K562 (cell line): Measurements from ENCODE around the gene CLTB. TPM values are rescaled to one million over a fixed set of nuclear protein-coding genes. Genes with fewer than 3 reads are reported as not detected.

Experiments used
- ATAC-seq: fragments of 200-7000 bp; cut with Tn5 transposase; 3 replicates; pipeline ENCODE4 v1.9.1; 2020; ENCODE audit warnings: moderate library complexity
- BruUV-seq: library from RNA; stranded (reverse); fragments of 400-500 nt; replicated peaks from 2 replicates; lab custom pipeline; 2021; lab: Mats Ljungman, UMichigan
- CTCF ChIA-PET: fragments of 300-600 bp; formaldehyde crosslinking; extraction: SDS; loops from one replicate; lab custom pipeline; 2021; ENCODE audit warnings: low intra/inter-chr PET ratio; lab: Yijun Ruan, JAX
- POLR2A ChIA-PET: fragments of 300-600, 350-650 bp; sonication (Branson Sonifier 250); formaldehyde crosslinking; extraction: SDS; loops from one replicate; lab custom pipeline; 2021; ENCODE audit warnings: antibody characterized with exemption, inconsistent platforms; lab: Yijun Ruan, JAX
- DNase-seq, 4 experiments: peaks; one replicate each; pipeline versions ENCODE4 v3.0.0 to v3.0.0-alpha.2; 2011 to 2018; ENCODE audit warnings: low spot score in 3 of 4, mixed read lengths in 3 of 4; ENCODE audit errors: extremely low read depth in 1 of 4
- FAIRE-seq: peaks from 2 replicates; lab custom pipeline; 2011; peaks lifted over from hg19 to GRCh38; lab: Jason Lieb, UNC
- H2AFZ ChIP-seq: 2 replicates; pipeline ENCODE4 v1.6.0; 2011; ENCODE audit warnings: low read depth, low read length, control low read depth, inconsistent platforms
- H3K27ac ChIP-seq: fragments of 200-600 bp; 3 replicates; pipeline ENCODE4 v1.8.0; 2011; ENCODE audit warnings: low read depth, mild to moderate bottlenecking, control low read depth, inconsistent platforms, low read length, moderate library complexity, mixed read lengths; ENCODE audit errors: extremely low read depth
- H3K27me3 ChIP-seq, 2 experiments: fragments of 300-600 bp in 1 of 2; 2 replicates in 1 of 2; 3 replicates in 1 of 2; pipeline versions ENCODE4 v1.6.0 to v1.8.0; 2011; ENCODE audit warnings: inconsistent platforms in 2 of 2, low read length in 2 of 2, mild to moderate bottlenecking in 1 of 2, mixed read lengths in 1 of 2, moderate library complexity in 1 of 2; ENCODE audit not compliant: control insufficient read depth in 2 of 2, insufficient read depth in 2 of 2
- H3K36me3 ChIP-seq: fragments of 300-600 bp; 3 replicates; pipeline ENCODE4 v1.8.0; 2011; ENCODE audit warnings: mild to moderate bottlenecking, low read length, inconsistent platforms; ENCODE audit not compliant: control insufficient read depth, insufficient read depth
- H3K4me1 ChIP-seq, 2 experiments: fragments of 200-600 bp in 1 of 2; replicated peaks in 1 of 2; 2 replicates in 1 of 2; 3 replicates in 1 of 2; pipeline versions ENCODE4 v1.5.1 to v1.8.0; 2011; ENCODE audit warnings: inconsistent platforms in 2 of 2, low read length in 2 of 2, mild to moderate bottlenecking in 1 of 2, mixed read lengths in 1 of 2, moderate library complexity in 1 of 2; ENCODE audit not compliant: control insufficient read depth in 2 of 2, insufficient read depth in 2 of 2
- H3K4me2 ChIP-seq: 2 replicates; pipeline ENCODE4 v1.6.1; 2011; ENCODE audit warnings: low read length, control low read depth, inconsistent platforms, mixed read lengths; ENCODE audit not compliant: insufficient read depth
- H3K4me3 ChIP-seq: fragments of 200-600 bp; sonication (generic), shearing (Covaris generic); 2 replicates; pipeline ENCODE4 v1.5.1; 2016; ENCODE audit warnings: control low read depth, inconsistent platforms
- H3K79me2 ChIP-seq: fragments of 200-600 bp; 3 replicates; pipeline ENCODE4 v1.8.0; 2011; ENCODE audit warnings: low read length, inconsistent platforms; ENCODE audit not compliant: control insufficient read depth, insufficient read depth
- H3K9ac ChIP-seq, 2 experiments: 2 replicates each; pipeline versions ENCODE4 v1.6.0 to v1.6.1; 2011; ENCODE audit warnings: low read depth in 2 of 2, low read length in 2 of 2, control low read depth in 1 of 2, inconsistent platforms in 1 of 2, mild to moderate bottlenecking in 1 of 2, mixed read lengths in 1 of 2; ENCODE audit not compliant: insufficient read depth in 1 of 2
- H3K9me1 ChIP-seq: one replicate; pipeline ENCODE4 v1.6.0; 2011; ENCODE audit warnings: inconsistent platforms, mild to moderate bottlenecking, low read length, moderate library complexity; ENCODE audit not compliant: control insufficient read depth, insufficient read depth
- H3K9me3 ChIP-seq: replicated peaks from 2 replicates; pipeline ENCODE4 v1.5.1; 2011; ENCODE audit warnings: low read depth, low read length, inconsistent platforms; ENCODE audit not compliant: control insufficient read depth, insufficient read depth
- H4K20me1 ChIP-seq: replicated peaks from 2 replicates; pipeline ENCODE4 v1.6.1; 2011; ENCODE audit warnings: low read length, inconsistent platforms, mixed read lengths; ENCODE audit not compliant: control insufficient read depth, insufficient read depth
- BHLHE40 ChIP-seq: IDR thresholded peaks from 2 replicates; pipeline ENCODE4 v1.6.1; 2011; ENCODE audit warnings: low read length, improper control_type of control experiment
- BMI1 ChIP-seq: fragments of 150-350 bp; IDR thresholded peaks from 2 replicates; pipeline ENCODE4 v1.6.1; 2014; ENCODE audit warnings: low read length
- GTF2F1 ChIP-seq: IDR thresholded peaks from 2 replicates; pipeline ENCODE4 v1.6.1; 2011; ENCODE audit warnings: low read depth, low read length, improper control_type of control experiment
- SMAD2 ChIP-seq: fragments of 150-350 bp; IDR thresholded peaks from 2 replicates; pipeline ENCODE4 v1.6.1; 2014; ENCODE audit warnings: low read depth, mild to moderate bottlenecking, low read length
- STAG1 ChIP-seq: sonication (generic); formaldehyde crosslinking; IDR thresholded peaks from 2 replicates; pipeline ENCODE4 v1.5.0; 2020; ENCODE audit warnings: missing genetic modification reagents, borderline replicate concordance
- ZEB2 ChIP-seq: fragments of 450-650 bp; IDR thresholded peaks from 2 replicates; pipeline ENCODE4 v1.6.1; 2016
- ZFP36 ChIP-seq: fragments of 150-350 bp; IDR thresholded peaks from 2 replicates; pipeline ENCODE4 v1.6.1; 2018; ENCODE audit warnings: low read length, low read depth; ENCODE audit not compliant: partially characterized antibody
- ZNF586 ChIP-seq: fragments of 450-650 bp; formaldehyde crosslinking; conservative IDR thresholded peaks from 2 replicates; pipeline ENCODE4 v1.4.0; 2020; ENCODE audit warnings: mild to moderate bottlenecking, moderate library complexity
- ZNF75A ChIP-seq: fragments of 450-650 bp; formaldehyde crosslinking; IDR thresholded peaks from 2 replicates; pipeline ENCODE4 v1.4.0; 2020; ENCODE audit warnings: mild to moderate bottlenecking
- WGBS: fragments of 100-300 bp; shearing (Covaris generic); methylation state at CpG from one replicate; pipeline ENCODE4 v1.1.6; 2016; ENCODE audit warnings: low coverage, mixed read lengths; ENCODE audit not compliant: insufficient coverage; ENCODE audit errors: missing lambda C conversion rate; 5-methylcytosine and 5-hydroxymethylcytosine counted together
- in situ Hi-C: fragments of 300-500 bp; cut with MboI; formaldehyde crosslinking; loops from 4 replicates; pipeline ENCODE4 v1.15.0; 2018; ENCODE audit warnings: inconsistent platforms, mixed read lengths
- intact Hi-C: fragments of 100-400 bp; cut with micrococcal nuclease; formaldehyde crosslinking; loops from 2 replicates; pipeline ENCODE4 v1.14.2; 2022
- polyA plus RNA-seq, 8 experiments: library from polyadenylated mRNA; depleted of rRNA in 4 of 8; stranded (reverse) in 5 of 8; unstranded in 3 of 8; fragments of >200 nt; fragmentation: Nextera tagmentation in 2 of 8; fragmentation: Illumina TruSeq in 1 of 8; extraction: Ambion mirVana in 2 of 8; extraction: Trizol in 1 of 8; gene quantifications; 2 replicates each; pipeline versions ENCODE4 v1.2.1 to v1.2.3, GENCODE V29; 2011 to 2014; ENCODE audit warnings: inconsistent platforms in 1 of 8, missing spikeins in 1 of 8
- total RNA-seq, 7 experiments: library from RNA; depleted of rRNA in 6 of 7; stranded (reverse); fragments of >200 nt in 6 of 7; fragmentation: Illumina TruSeq in 2 of 7; extraction: Trizol in 2 of 7; gene quantifications; 2 replicates each; pipeline versions ENCODE4 v1.2.1 to v1.2.3, GENCODE V29; 2011 to 2021; ENCODE audit warnings: low replicate concordance in 1 of 7
- TF ChIP-seq, protein P1 (sequence below): sonication (generic); formaldehyde crosslinking; IDR thresholded peaks from 2 replicates; pipeline ENCODE4 v1.5.0; 2020; ENCODE audit warnings: missing genetic modification reagents
- TF ChIP-seq, protein P2 (sequence below): fragments of 450-650 bp; formaldehyde crosslinking; IDR thresholded peaks from 2 replicates; pipeline ENCODE4 v1.4.0; 2022; ENCODE audit warnings: mild to moderate bottlenecking, moderate library complexity

Gene CLTB
- total and polyA plus RNA-seq, 9 of the 15 experiments (the other 6 are each of a cell fraction or from before 2014, with no cell fraction given), result 1.8 to 117 (median 39.0) TPM

DNA sequence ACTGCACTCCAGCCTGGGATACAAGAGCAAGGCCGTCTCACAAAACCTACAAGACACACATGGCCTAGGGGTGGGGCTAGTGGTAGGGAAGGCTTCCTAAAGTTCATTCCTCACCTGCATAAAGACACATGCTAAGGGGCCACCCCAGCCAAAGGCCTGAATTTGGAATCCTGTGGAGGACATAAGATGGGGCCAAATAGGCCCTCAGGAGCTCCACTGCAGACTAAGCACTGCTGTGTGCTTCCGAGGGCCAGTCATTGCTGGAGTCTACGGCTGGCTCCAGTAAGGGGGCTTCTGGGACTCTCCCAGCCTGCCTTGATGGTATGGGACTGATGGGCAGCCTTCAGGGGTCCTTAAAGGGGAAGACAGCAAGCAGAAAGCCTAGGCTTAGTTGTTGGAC is 33.6 kb downstream of the CLTB start:
- Histone ChIP-seq H3K36me3 (peaks cover 78% of the 10 kb centered on the region), H3K4me2 (no peak overlapping the region), H3K9me1 (no peaks in the 10 kb centered on the region), H3K9ac (no peak overlapping the region), H3K9me3 (no peaks in the 10 kb centered on the region), H3K27ac (no peak overlapping the region), H3K4me3 (no peak overlapping the region), H2AFZ (no peak overlapping the region), H3K27me3 (no peaks in the 10 kb centered on the region), H4K20me1 (no peaks in the 10 kb centered on the region; the same call in 1 of the 2 replicates), H3K79me2 (peaks cover 30% of the 10 kb centered on the region), H3K4me1 (peaks cover 4 to 6% of the 10 kb centered on the region in 2 experiments; a peak in 3 of 5 replicates)
- in situ Hi-C loops, result no loop called here
- ATAC-seq (no peak; the same call in 2 of the 3 replicates), DNase-seq (no peak), FAIRE-seq (no peak)
- WGBS, result 77% methylated on average over 3 of the region's 3 CpGs
- BruUV-seq, result no TSS peak
- no peak for TF ChIP-seq ZNF586
- TF ChIP-seq STAG1, result no peak
- no peak for TF ChIP-seq BMI1
- intact Hi-C loops, result no loop called here
- ChIA-PET CTCF (no interaction called here), POLR2A (interaction anchor here (0.8 kb wide), 1 partner anchor 10 kb away, joined by 3 read pairs; no protein-coding TSS in a partner anchor)

DNA sequence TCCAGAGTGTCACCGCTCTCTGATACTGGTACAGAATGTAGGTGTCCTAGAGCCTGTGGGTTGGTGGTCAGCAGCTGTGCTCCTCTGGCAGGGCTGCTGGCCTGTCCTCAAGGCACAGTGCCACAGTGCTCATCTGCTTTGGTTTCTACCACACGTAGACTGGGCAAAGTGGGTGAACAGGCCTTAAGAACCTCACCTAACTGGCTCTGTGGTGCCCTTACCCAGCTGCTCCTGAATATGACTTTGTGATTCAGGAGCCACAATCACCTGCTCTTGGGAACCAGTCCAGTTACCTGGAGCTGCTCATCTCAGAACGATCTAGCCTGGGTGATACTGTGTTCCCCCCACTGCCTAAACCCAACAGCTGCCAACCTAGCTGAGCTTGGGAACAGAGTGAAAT is 34.4 kb downstream of the CLTB start:
- Histone ChIP-seq H3K36me3 (peaks cover 70% of the 10 kb centered on the region), H2AFZ (no peak overlapping the region), H3K27ac (no peak overlapping the region), H3K4me3 (no peak overlapping the region), H3K79me2 (peaks cover 23% of the 10 kb centered on the region), H3K9me1 (no peaks in the 10 kb centered on the region), H3K4me2 (no peak overlapping the region), H3K9me3 (no peaks in the 10 kb centered on the region), H3K27me3 (no peaks in the 10 kb centered on the region), H4K20me1 (no peaks in the 10 kb centered on the region; the same call in 1 of the 2 replicates), H3K9ac (no peak overlapping the region), H3K4me1 (peaks cover 4 to 6% of the 10 kb centered on the region in 2 experiments; a peak in 3 of 5 replicates)
- FAIRE-seq (no peak), ATAC-seq (no peak), DNase-seq (no peak)
- TF ChIP-seq GTF2F1, result no peak
- no peak for TF ChIP-seq ZEB2
- TF ChIP-seq, protein P1, sequence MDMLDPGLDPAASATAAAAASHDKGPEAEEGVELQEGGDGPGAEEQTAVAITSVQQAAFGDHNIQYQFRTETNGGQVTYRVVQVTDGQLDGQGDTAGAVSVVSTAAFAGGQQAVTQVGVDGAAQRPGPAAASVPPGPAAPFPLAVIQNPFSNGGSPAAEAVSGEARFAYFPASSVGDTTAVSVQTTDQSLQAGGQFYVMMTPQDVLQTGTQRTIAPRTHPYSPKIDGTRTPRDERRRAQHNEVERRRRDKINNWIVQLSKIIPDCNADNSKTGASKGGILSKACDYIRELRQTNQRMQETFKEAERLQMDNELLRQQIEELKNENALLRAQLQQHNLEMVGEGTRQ, result no peak
- no peak for TF ChIP-seq SMAD2
- no peak for TF ChIP-seq BHLHE40
- TF ChIP-seq ZNF75A (CRISPR knock-in tag), result no peak
- TF ChIP-seq ZFP36, result no peak
- TF ChIP-seq, protein P2, sequence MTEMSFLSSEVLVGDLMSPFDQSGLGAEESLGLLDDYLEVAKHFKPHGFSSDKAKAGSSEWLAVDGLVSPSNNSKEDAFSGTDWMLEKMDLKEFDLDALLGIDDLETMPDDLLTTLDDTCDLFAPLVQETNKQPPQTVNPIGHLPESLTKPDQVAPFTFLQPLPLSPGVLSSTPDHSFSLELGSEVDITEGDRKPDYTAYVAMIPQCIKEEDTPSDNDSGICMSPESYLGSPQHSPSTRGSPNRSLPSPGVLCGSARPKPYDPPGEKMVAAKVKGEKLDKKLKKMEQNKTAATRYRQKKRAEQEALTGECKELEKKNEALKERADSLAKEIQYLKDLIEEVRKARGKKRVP (CRISPR knock-in tag), result no peak
- ChIA-PET POLR2A (no interaction called here), CTCF (no interaction called here)
- no TSS peak for BruUV-seq
- WGBS, result 93% methylated on average over 3 of the region's 3 CpGs
- intact Hi-C loops (no loop called here), in situ Hi-C loops (no loop called here)
